Activated CD8-positive, alpha-beta memory T cell treated with anti-CD3 and anti-CD28 coated beads, Interleukin-2, amount 10 ng/mL, durations not matched to agents 7 days and 5 days (primary cell): ENCODE measurements around the gene NEFH. TPM values are rescaled to one million over a fixed set of nuclear protein-coding genes. Genes with fewer than 3 reads are reported as not detected.

Experiments
- ATAC-seq: fragments of 150-1000 bp; cut with Tn5 transposase; one replicate; pipeline ENCODE4 v1.10.0; 2021; ENCODE audit warnings: moderate library complexity
- CTCF ChIA-PET: fragments of 350-600 bp; sonication (Branson Sonifier 250); formaldehyde crosslinking; loops from one replicate; lab custom pipeline; 2021; ENCODE audit warnings: antibody characterized with exemption; lab: Charles Lee
- DNase-seq: peaks from one replicate; pipeline ENCODE4 v3.0.0-alpha.2; 2020
- H3K27ac Mint-ChIP-seq: one replicate; pipeline ENCODE4 v1.8.0; 2021; ENCODE audit warnings: mild to moderate bottlenecking, mixed read lengths
- H3K27me3 Mint-ChIP-seq: one replicate; pipeline ENCODE4 v1.8.0; 2021; ENCODE audit warnings: mixed read lengths
- H3K36me3 Mint-ChIP-seq: one replicate; pipeline ENCODE4 v1.8.0; 2021; ENCODE audit warnings: mild to moderate bottlenecking, mixed read lengths
- H3K4me1 Mint-ChIP-seq: one replicate; pipeline ENCODE4 v1.8.0; 2021; ENCODE audit warnings: mixed read lengths
- H3K4me3 Mint-ChIP-seq: one replicate; pipeline ENCODE4 v1.8.0; 2021; ENCODE audit warnings: mild to moderate bottlenecking, moderate library complexity, mixed read lengths
- H3K9me3 Mint-ChIP-seq: one replicate; pipeline ENCODE4 v1.8.0; 2022; ENCODE audit warnings: low read depth, mixed read lengths
- total RNA-seq, 2 experiments: library from RNA; stranded (reverse); gene quantifications; one replicate each; pipeline ENCODE4 v1.2.3, GENCODE V29; 2021

The NEFH gene
- total RNA-seq, 2 experiments from 2014 or later = 6.0 to 9.0 TPM

DNA sequence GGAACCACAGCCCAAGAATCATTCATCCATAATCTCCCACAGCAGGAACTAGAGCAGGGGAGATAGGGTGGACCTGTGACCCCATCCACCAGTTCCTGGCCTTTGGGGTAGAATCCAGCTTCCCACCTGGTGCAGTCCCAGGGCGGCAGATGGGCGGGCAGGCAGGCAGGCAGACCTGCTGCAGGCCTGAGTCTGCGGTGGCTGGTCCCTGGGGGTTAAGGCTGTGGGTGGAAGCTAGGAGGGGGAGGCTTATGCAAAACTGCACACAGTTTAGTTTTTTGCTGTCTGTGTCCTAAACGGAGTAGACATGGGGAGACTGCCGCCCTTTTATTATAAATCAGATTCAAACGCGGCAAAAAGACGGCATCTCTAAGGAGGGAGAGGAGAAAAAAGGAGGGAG lies 4.5 kb upstream of the NEFH start:
- CTCF ChIA-PET = no interaction called here
- H3K36me3 Mint-ChIP-seq = peaks cover 3% of the 10 kb centered on the region

DNA sequence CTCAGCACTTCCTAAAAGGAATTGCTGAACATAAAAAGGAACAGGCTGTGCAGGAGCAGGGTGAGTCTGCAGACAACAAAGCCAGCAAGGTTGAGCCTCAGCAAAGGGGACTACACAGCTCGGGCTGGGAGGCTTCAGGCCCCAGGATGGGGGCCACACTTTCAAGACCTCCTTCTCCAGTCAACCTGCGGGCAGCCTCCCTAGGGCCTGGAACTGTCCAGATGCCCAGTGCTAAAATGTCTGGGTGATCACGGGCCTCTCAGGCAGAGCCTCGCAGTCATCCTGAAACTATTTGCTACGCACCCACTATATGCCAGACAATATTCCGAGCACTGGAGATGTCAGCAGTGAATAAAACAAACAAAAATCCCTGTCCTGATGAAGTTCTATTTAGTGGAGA lies 3.9 kb upstream of the NEFH start:
- CTCF ChIA-PET = no interaction called here
- H3K27ac Mint-ChIP-seq = no peak overlapping the region
- H3K4me3 Mint-ChIP-seq = no peak overlapping the region
- H3K9me3 Mint-ChIP-seq = no peaks in the 10 kb centered on the region
- no peak for DNase-seq
- H3K4me1 Mint-ChIP-seq = peaks cover 6% of the 10 kb centered on the region
- H3K27me3 Mint-ChIP-seq = peaks cover 33% of the 10 kb centered on the region
- peaks cover 3% of the 10 kb centered on the region for H3K36me3 Mint-ChIP-seq
- ATAC-seq = no peak

More for the DNA sequence above, 4.5 kb upstream of the NEFH start:
- DNase-seq (no peak), ATAC-seq (no peak)
- H3K4me1 Mint-ChIP-seq = peaks cover 6% of the 10 kb centered on the region
- H3K27me3 Mint-ChIP-seq = peaks cover 30% of the 10 kb centered on the region
- H3K4me3 Mint-ChIP-seq = no peak overlapping the region
- no peak overlapping the region for H3K27ac Mint-ChIP-seq
- H3K9me3 Mint-ChIP-seq = no peaks in the 10 kb centered on the region

DNA sequence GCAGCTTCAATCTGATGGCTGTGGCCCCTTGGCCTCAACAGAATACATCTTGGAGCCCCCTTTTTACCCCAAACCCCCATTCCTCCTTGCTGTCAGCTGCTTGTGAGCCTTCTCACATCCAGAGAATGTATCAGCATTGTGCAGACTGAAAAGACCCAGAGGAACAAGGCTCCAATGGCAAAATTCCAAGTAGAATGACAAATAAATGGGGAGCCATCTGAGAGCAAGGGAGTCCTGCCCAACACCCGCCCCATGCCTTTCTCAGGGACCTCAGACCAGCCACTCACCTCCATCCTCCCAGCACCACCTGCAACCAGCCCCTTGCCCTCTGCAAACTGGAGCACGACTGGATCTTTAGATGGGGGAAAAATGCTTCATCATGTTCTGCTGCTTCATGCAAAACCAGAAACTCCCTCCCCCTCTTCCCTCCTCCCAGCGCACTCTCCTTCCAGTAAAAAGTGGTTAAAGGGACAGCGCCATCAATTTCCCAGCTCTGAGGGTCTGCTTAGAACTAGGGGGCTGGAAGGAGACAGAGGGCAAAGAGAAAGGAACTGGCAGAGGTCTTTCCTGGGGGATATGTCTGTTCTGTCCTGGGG lies 2.2 kb upstream of the NEFH start:
- H3K4me1 Mint-ChIP-seq = peaks cover 13% of the 10 kb centered on the region
- DNase-seq = no peak
- peaks cover 43% of the 10 kb centered on the region for H3K27me3 Mint-ChIP-seq
- H3K27ac Mint-ChIP-seq = no peak overlapping the region
- no peaks in the 10 kb centered on the region for H3K9me3 Mint-ChIP-seq
- H3K4me3 Mint-ChIP-seq = no peak overlapping the region
- H3K36me3 Mint-ChIP-seq = peaks cover 3% of the 10 kb centered on the region
- CTCF ChIA-PET = no interaction called here
- no peak for ATAC-seq

DNA sequence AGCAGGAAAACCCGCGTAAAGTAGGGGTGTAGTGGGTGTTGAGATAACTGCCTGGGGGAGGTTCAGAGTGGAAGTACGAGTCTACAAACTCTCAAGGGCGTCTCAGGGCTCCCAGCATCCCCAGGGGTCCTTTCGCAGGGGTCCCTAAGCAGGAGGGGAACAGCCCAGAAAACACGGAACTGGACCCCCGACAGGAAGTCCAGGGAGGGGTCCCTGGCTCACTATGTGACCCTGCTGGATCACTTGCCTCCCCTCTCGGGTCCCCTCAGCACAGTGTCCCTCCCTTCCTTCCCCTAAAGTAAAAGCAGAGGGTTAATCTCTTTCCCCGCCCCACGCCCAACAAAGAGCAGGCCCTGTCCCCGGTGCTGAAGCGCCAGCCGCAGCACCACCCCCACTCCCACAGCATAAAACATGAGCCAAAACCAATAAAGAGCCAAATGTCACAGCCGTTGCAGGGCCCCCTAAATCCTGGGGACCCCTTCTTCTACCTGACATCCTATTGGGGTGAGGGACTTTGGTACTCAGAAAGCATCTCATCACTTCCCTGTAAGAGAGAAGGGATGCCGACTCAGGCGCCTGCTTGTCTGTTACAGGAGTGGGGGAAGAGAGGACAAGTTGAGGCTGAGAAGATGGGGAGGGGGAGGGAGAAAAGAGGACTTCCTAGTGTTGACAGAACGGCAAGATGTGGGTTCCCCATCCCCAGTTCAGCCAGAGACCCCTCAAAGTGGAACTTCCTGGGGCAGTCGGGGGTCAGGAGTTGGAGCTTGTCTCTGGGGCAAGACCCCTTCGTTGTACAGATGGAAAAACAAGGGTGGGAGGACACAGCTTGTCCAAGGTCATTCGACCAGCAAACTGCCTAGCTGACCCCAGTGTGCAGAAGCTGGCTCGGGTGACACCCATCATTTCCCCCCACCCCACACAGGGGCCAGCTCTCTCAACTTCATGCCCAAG lies 1.4 kb upstream of the NEFH start:
- DNase-seq (no peak), ATAC-seq (no peak)
- Mint-ChIP-seq H3K27me3 (peaks cover 43% of the 10 kb centered on the region), H3K4me1 (peaks cover 13% of the 10 kb centered on the region), H3K4me3 (no peak overlapping the region), H3K9me3 (no peaks in the 10 kb centered on the region), H3K27ac (no peak overlapping the region), H3K36me3 (peaks cover 3% of the 10 kb centered on the region)
- CTCF ChIA-PET = no interaction called here

DNA sequence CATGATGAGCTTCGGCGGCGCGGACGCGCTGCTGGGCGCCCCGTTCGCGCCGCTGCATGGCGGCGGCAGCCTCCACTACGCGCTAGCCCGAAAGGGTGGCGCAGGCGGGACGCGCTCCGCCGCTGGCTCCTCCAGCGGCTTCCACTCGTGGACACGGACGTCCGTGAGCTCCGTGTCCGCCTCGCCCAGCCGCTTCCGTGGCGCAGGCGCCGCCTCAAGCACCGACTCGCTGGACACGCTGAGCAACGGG lies 169 bp downstream of the NEFH start:
- no peak overlapping the region for H3K27ac Mint-ChIP-seq
- no peak overlapping the region for H3K4me3 Mint-ChIP-seq
- H3K4me1 Mint-ChIP-seq = peaks cover 13% of the 10 kb centered on the region
- DNase-seq = no peak
- peaks cover 40% of the 10 kb centered on the region for H3K27me3 Mint-ChIP-seq
- ATAC-seq = no peak
- H3K9me3 Mint-ChIP-seq = no peaks in the 10 kb centered on the region
- CTCF ChIA-PET = interaction anchor here (0.7 kb wide), 1 partner anchor 41 kb away, joined by 3 read pairs; no protein-coding TSS in a partner anchor
- H3K36me3 Mint-ChIP-seq = peaks cover 3% of the 10 kb centered on the region

DNA sequence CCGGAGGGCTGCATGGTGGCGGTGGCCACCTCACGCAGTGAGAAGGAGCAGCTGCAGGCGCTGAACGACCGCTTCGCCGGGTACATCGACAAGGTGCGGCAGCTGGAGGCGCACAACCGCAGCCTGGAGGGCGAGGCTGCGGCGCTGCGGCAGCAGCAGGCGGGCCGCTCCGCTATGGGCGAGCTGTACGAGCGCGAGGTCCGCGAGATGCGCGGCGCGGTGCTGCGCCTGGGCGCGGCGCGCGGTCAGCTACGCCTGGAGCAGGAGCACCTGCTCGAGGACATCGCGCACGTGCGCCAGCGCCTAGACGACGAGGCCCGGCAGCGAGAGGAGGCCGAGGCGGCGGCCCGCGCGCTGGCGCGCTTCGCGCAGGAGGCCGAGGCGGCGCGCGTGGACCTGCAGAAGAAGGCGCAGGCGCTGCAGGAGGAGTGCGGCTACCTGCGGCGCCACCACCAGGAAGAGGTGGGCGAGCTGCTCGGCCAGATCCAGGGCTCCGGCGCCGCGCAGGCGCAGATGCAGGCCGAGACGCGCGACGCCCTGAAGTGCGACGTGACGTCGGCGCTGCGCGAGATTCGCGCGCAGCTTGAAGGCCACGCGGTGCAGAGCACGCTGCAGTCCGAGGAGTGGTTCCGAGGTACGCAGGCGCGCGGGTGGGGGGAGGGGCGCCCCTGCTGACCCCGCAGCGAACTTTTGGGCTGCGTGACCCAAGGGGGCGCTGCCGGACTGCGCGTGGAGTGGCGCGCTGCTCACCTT lies 670 bp downstream of the NEFH start:
- CTCF ChIA-PET = interaction anchor here (0.7 kb wide), 1 partner anchor 42 kb away, joined by 3 read pairs; no protein-coding TSS in a partner anchor

DNA sequence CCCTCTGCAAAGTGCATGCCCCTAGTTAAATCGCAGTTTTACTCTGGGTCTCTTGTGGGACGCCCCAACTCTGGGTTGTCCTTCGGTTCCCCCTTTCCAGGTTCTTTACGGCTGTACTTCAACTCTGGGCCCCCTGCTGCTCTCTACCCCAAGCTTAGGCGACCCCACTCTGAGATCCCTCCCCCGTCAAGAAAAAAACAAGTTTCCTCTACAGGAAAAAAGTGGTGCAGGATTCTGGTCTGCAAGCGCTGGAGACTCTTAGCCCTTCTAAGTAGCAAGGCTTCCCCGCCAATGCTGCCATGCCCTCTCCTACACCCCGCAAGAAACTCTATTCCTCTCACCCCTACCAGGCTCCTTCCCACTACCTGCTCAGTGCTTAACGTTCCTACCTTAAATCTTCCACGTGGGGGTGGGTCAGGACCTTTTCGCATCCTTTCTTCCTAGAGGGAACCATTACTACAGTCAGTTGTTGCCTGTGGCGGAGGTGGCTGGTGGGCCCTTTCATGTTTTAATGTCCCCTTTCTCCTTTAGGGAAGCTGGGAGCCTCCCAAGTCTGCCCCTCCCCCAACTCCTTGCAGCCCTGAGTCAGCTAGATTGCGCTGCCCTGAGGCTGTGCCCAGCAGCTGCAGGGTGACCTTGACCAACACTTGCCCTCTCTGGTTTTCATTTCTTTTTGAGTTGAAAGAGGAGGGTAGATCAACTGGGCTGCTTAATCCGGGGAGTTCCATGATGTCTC lies 1.4 kb downstream of the NEFH start:
- CTCF ChIA-PET = interaction anchor here (1.5 to 2.0 kb wide), 2 partner anchors 10 to 43 kb away, joined by 4 to 11 read pairs; no protein-coding TSS in a partner anchor
- H3K4me3 Mint-ChIP-seq = peak overlapping the region; percentile 68
- DNase-seq (no peak), ATAC-seq (no peak)
- H3K27ac Mint-ChIP-seq = peak overlapping the region; percentile 57
- H3K36me3 Mint-ChIP-seq = peaks cover 3% of the 10 kb centered on the region
- peaks cover 40% of the 10 kb centered on the region for H3K27me3 Mint-ChIP-seq
- no peaks in the 10 kb centered on the region for H3K9me3 Mint-ChIP-seq
- peaks cover 13% of the 10 kb centered on the region for H3K4me1 Mint-ChIP-seq

More for the DNA sequence above, 670 bp downstream of the NEFH start:
- Mint-ChIP-seq H3K4me3 (peak overlapping the region; percentile 68), H3K4me1 (peaks cover 13% of the 10 kb centered on the region), H3K36me3 (peaks cover 3% of the 10 kb centered on the region), H3K9me3 (no peaks in the 10 kb centered on the region), H3K27ac (peak overlapping the region; percentile 41), H3K27me3 (peaks cover 40% of the 10 kb centered on the region)
- ATAC-seq (peak; percentile 84), DNase-seq (peak; percentile 73)

DNA sequence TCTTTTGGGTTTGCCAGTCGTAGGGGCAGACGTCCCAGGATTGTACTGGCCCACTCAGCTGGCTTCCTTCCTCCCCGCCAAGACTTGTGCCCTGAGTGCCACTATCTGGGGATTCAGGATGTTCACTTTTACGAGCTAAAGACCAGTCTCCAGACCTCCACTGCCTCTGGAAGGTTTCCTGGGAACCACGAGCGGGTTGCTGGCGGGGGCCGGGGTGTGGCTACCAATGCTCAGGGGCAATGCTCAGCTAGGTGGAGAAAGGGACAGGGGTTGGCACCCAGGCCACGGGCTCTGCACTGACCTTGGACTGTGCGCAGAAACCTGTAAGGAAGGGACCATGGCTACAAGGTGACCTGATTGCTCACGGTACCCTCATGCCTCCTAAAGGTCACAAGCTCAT lies 2.2 kb downstream of the NEFH start:
- no peak overlapping the region for H3K27ac Mint-ChIP-seq
- DNase-seq (no peak), ATAC-seq (no peak)
- peaks cover 13% of the 10 kb centered on the region for H3K4me1 Mint-ChIP-seq
- CTCF ChIA-PET = interaction anchor here (1.4 to 2.0 kb wide), 3 partner anchors 9 to 42 kb away, joined by 3 to 11 read pairs (median 4); no protein-coding TSS in a partner anchor
- no peak overlapping the region for H3K4me3 Mint-ChIP-seq
- peaks cover 37% of the 10 kb centered on the region for H3K27me3 Mint-ChIP-seq
- H3K9me3 Mint-ChIP-seq = no peaks in the 10 kb centered on the region
- H3K36me3 Mint-ChIP-seq = peaks cover 3% of the 10 kb centered on the region

DNA sequence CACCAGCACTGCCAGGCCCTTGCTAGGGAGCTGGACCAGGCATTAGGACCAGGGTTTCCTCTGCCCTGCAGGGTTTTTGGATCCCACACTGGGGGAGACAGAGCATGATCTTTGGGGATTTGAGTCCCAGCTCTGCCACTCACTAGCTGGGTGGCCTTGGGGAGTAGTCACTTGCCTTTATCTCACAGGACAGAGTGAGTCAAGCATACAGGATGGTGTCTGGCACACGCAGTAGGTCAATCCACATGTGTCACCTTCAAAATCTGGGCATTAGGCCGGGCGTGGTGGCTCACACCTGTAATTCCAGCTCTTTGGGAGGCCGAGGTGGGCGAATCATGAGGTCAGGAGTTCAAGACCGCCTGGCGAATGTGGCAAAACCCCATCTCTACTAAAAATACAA lies 2.7 kb downstream of the NEFH start:
- H3K4me1 Mint-ChIP-seq = peaks cover 13% of the 10 kb centered on the region
- CTCF ChIA-PET = interaction anchor here (1.4 to 2.0 kb wide), 3 partner anchors 10 to 42 kb away, joined by 3 to 11 read pairs (median 4); no protein-coding TSS in a partner anchor
- ATAC-seq = no peak
- no peak overlapping the region for H3K4me3 Mint-ChIP-seq
- H3K36me3 Mint-ChIP-seq = peaks cover 3% of the 10 kb centered on the region
- DNase-seq = no peak
- peaks cover 35% of the 10 kb centered on the region for H3K27me3 Mint-ChIP-seq
- H3K27ac Mint-ChIP-seq = no peak overlapping the region
- no peaks in the 10 kb centered on the region for H3K9me3 Mint-ChIP-seq

DNA sequence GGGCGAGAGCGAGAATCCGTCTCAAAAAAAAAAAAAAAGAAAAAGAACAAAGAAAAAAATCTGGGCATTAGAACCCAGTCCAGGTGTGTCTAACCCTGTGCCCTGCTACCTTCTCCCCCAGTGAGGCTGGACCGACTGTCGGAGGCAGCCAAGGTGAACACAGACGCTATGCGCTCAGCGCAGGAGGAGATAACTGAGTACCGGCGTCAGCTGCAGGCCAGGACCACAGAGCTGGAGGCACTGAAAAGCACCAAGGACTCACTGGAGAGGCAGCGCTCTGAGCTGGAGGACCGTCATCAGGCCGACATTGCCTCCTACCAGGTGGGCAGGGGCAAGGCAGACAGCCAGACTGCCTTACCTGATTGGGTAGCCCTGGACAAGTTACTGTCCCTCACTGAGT lies 3.2 kb downstream of the NEFH start:
- H3K36me3 Mint-ChIP-seq = peaks cover 3% of the 10 kb centered on the region
- CTCF ChIA-PET = interaction anchor here (0.8 to 2.0 kb wide), 3 partner anchors 10 to 85 kb away, joined by 3 to 11 read pairs (median 3); no protein-coding TSS in a partner anchor
- H3K4me3 Mint-ChIP-seq = no peak overlapping the region
- DNase-seq (no peak), ATAC-seq (no peak)
- peaks cover 13% of the 10 kb centered on the region for H3K4me1 Mint-ChIP-seq
- H3K27ac Mint-ChIP-seq = no peak overlapping the region
- H3K27me3 Mint-ChIP-seq = peaks cover 29% of the 10 kb centered on the region
- no peaks in the 10 kb centered on the region for H3K9me3 Mint-ChIP-seq

DNA sequence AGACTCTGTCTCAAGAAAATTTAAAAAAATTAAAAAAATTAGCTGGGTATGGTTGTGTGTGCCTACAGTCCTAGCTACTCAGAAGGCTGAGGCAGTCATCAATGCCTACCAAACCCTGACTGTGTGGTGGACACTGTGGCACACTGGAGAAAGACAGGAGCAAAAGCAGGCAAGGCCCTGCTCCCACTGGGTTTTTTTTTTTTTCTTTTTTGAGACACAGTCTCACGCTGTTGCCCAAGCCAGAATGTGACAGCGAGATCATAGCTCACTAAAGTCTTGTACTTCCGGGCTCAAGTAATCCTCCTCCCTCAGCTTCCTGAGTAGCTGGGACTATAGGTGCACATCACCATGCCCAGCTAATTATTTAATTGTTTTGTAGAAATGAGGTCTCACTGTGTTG lies 4.6 kb downstream of the NEFH start:
- CTCF ChIA-PET = interaction anchor here (1.2 kb wide), 1 partner anchor 14 kb away, joined by 4 read pairs; no protein-coding TSS in a partner anchor
- ATAC-seq = no peak

DNA sequence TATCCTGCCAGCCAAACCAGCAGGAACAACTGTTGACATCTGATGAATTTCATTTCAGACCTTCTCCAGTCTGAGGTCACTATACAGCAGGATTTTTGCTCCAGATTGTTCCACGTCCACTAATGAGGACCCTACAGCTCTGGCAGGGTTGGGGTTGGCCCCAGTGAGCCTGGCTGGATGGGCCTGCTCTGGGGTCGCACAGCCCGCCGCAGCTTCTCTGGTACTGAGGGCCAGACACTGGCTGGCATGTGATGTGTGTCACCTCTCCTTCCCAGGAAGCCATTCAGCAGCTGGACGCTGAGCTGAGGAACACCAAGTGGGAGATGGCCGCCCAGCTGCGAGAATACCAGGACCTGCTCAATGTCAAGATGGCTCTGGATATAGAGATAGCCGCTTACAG lies 5.4 kb downstream of the NEFH start:
- Mint-ChIP-seq H3K4me1 (peaks cover 7% of the 10 kb centered on the region), H3K9me3 (no peaks in the 10 kb centered on the region), H3K36me3 (no peaks in the 10 kb centered on the region), H3K27ac (no peak overlapping the region), H3K4me3 (no peak overlapping the region), H3K27me3 (peaks cover 13% of the 10 kb centered on the region)
- DNase-seq (no peak), ATAC-seq (no peak)
- CTCF ChIA-PET = no interaction called here

More for the DNA sequence above, 4.6 kb downstream of the NEFH start:
- Mint-ChIP-seq H3K27me3 (peaks cover 16% of the 10 kb centered on the region), H3K36me3 (peaks cover 2% of the 10 kb centered on the region), H3K4me3 (no peak overlapping the region), H3K9me3 (no peaks in the 10 kb centered on the region), H3K4me1 (peaks cover 9% of the 10 kb centered on the region), H3K27ac (no peak overlapping the region)
- DNase-seq = no peak
